CD14-positive monocyte (primary cell): ENCODE measurements around the gene COL17A1. TPM values are rescaled to one million over a fixed set of nuclear protein-coding genes. Genes with fewer than 3 reads are reported as not detected.

ENCODE experiments used
- DNase-seq, 3 donors: peaks; one replicate each; pipeline ENCODE4 v3.0.0-alpha.2; 2011 to 2022
- H2AFZ ChIP-seq: 2 replicates; pipeline ENCODE4 v1.6.0; 2012; ENCODE audit warnings: mild to moderate bottlenecking, low read depth, low read length, inconsistent platforms; ENCODE audit not compliant: insufficient read depth, poor library complexity, severe bottlenecking
- H3K27ac ChIP-seq, 2 donors: 1 replicate in 1 of 2; 2 replicates in 1 of 2; pipeline ENCODE4 v1.5.1; 2012 to 2013; ENCODE audit warnings: low read length in 2 of 2, control low read depth in 1 of 2, inconsistent platforms in 1 of 2, low read depth in 1 of 2, mild to moderate bottlenecking in 1 of 2
- H3K27me3 ChIP-seq, 2 donors: one replicate each; pipeline versions ENCODE4 v1.6.0 to v1.6.1; 2011 to 2013; ENCODE audit warnings: low read length in 2 of 2; ENCODE audit not compliant: control insufficient read depth in 2 of 2, insufficient read depth in 2 of 2
- H3K36me3 ChIP-seq, 2 donors: replicated peaks in 1 of 2; 1 replicate in 1 of 2; 2 replicates in 1 of 2; pipeline versions ENCODE4 v1.5.1 to v1.6.1; 2012 to 2013; ENCODE audit warnings: low read length in 2 of 2, control low read depth in 1 of 2, inconsistent platforms in 1 of 2, mild to moderate bottlenecking in 1 of 2; ENCODE audit not compliant: insufficient read depth in 2 of 2, control insufficient read depth in 1 of 2
- H3K4me1 ChIP-seq, 2 donors: 1 replicate in 1 of 2; 2 replicates in 1 of 2; pipeline versions ENCODE4 v1.5.1 to v1.6.1; 2012 to 2013; ENCODE audit warnings: low read length in 2 of 2, control low read depth in 1 of 2, inconsistent platforms in 1 of 2, mild to moderate bottlenecking in 1 of 2, moderate library complexity in 1 of 2; ENCODE audit not compliant: insufficient read depth in 2 of 2, control insufficient read depth in 1 of 2
- H3K4me2 ChIP-seq: replicated peaks from 2 replicates; pipeline ENCODE3; 2012; ENCODE audit warnings: low read length, moderate library complexity, mild to moderate bottlenecking; ENCODE audit not compliant: poor library complexity, severe bottlenecking; ENCODE audit errors: extremely low read depth
- H3K4me3 ChIP-seq, 3 experiments: fragments of 200-600 bp in 1 of 3; sonication (generic) in 1 of 3; replicated peaks in 1 of 3; 1 replicate in 2 of 3; 2 replicates in 1 of 3; pipeline ENCODE4 v1.5.1; 2011 to 2013; ENCODE audit warnings: low read length in 3 of 3, mild to moderate bottlenecking in 3 of 3, control low read depth in 2 of 3, low read depth in 2 of 3, inconsistent platforms in 1 of 3, moderate library complexity in 1 of 3
- H3K79me2 ChIP-seq: 2 replicates; pipeline ENCODE4 v1.6.0; 2012; ENCODE audit warnings: mild to moderate bottlenecking, control low read depth, inconsistent platforms, low read length, moderate library complexity; ENCODE audit not compliant: insufficient read depth
- H3K9ac ChIP-seq: 2 replicates; pipeline ENCODE4 v1.6.0; 2017; ENCODE audit warnings: low read length, mild to moderate bottlenecking; ENCODE audit not compliant: insufficient read depth, poor library complexity, severe bottlenecking
- H3K9me3 ChIP-seq, 2 donors: replicated peaks in 1 of 2; 1 replicate in 1 of 2; 2 replicates in 1 of 2; pipeline versions ENCODE4 v1.5.1 to v1.6.1; 2012 to 2013; ENCODE audit warnings: low read length in 2 of 2, control low read depth in 1 of 2; ENCODE audit not compliant: control insufficient read depth in 1 of 2, insufficient read depth in 1 of 2
- H4K20me1 ChIP-seq: 2 replicates; pipeline ENCODE4 v1.6.0; 2012; ENCODE audit warnings: mild to moderate bottlenecking, low read length, control low read depth, moderate library complexity; ENCODE audit not compliant: insufficient read depth
- H3K27ac Mint-ChIP-seq, 7 donors: one replicate each; pipeline ENCODE4 v1.8.0; 2020; ENCODE audit warnings: mild to moderate bottlenecking in 7 of 7, mixed read lengths in 7 of 7, moderate library complexity in 6 of 7, inconsistent platforms in 2 of 7
- H3K27me3 Mint-ChIP-seq, 3 donors: one replicate each; pipeline ENCODE4 v1.8.0; 2021 to 2022; ENCODE audit warnings: low read depth in 3 of 3, mild to moderate bottlenecking in 3 of 3, mixed read lengths in 3 of 3, moderate library complexity in 3 of 3, inconsistent platforms in 1 of 3
- H3K36me3 Mint-ChIP-seq, 2 donors: one replicate each; pipeline ENCODE4 v1.8.0; 2020; ENCODE audit warnings: mixed read lengths in 2 of 2, inconsistent platforms in 1 of 2, mild to moderate bottlenecking in 1 of 2
- H3K4me1 Mint-ChIP-seq: one replicate; pipeline ENCODE4 v1.8.0; 2020; ENCODE audit warnings: mild to moderate bottlenecking, mixed read lengths
- H3K4me3 Mint-ChIP-seq, 2 donors: one replicate each; pipeline ENCODE4 v1.8.0; 2020; ENCODE audit warnings: mild to moderate bottlenecking in 2 of 2, mixed read lengths in 2 of 2, moderate library complexity in 1 of 2
- H3K9me3 Mint-ChIP-seq, 7 donors: one replicate each; pipeline ENCODE4 v1.8.0; 2020 to 2022; ENCODE audit warnings: mixed read lengths in 7 of 7, mild to moderate bottlenecking in 6 of 7, moderate library complexity in 6 of 7, inconsistent platforms in 2 of 7
- WGBS: methylation state at CpG from one replicate; pipeline ENCODE4 v1.1.5; 2013; ENCODE audit warnings: missing lambda C conversion rate; ENCODE audit not compliant: insufficient coverage; 5-methylcytosine and 5-hydroxymethylcytosine counted together
- intact Hi-C, 2 donors: fragments of 100-400 bp; cut with micrococcal nuclease; formaldehyde crosslinking; loops; one replicate each; pipeline versions ENCODE4 v1.15.0 to v1.15.1; 2023
- polyA plus RNA-seq, 3 donors: library from polyadenylated mRNA; depleted of rRNA in 1 of 3; unstranded in 2 of 3; stranded (reverse) in 1 of 3; fragments of 300-500 nt in 2 of 3; fragments of >200 nt in 1 of 3; fragmentation: Illumina TruSeq in 2 of 3; gene quantifications; 1 replicate in 2 of 3; 2 replicates in 1 of 3; pipeline ENCODE4 v1.2.3, GENCODE V29; 2012 to 2021
- TF ChIP-seq, protein P1 (sequence below): fragments of 200-600 bp; IDR thresholded peaks from one replicate; pipeline ENCODE4 v1.8.0; 2022; ENCODE audit warnings: antibody characterized with exemption, mild to moderate bottlenecking

Gene COL17A1
- polyA plus RNA-seq, 3 donors: not detected

- Histone ChIP-seq H3K4me3 (peak overlapping the region in 2 of 3 experiments; percentile 61 to 95), H2AFZ (peak overlapping the region; percentile 81), H3K9me3 (no peaks in the 10 kb centered on the region), H3K27me3 (no peaks in the 10 kb centered on the region), H3K36me3 (peaks cover 5 to 6% of the 10 kb centered on the region in 2 donors), H3K4me2 (peak overlapping the region; percentile 78), H3K9ac (peak overlapping the region; percentile 99), H3K79me2 (peaks cover 18% of the 10 kb centered on the region), H4K20me1 (no peaks in the 10 kb centered on the region), H3K27ac (peak overlapping the region; percentile 96 to 100), H3K4me1 (peaks cover 12 to 18% of the 10 kb centered on the region in 2 donors)
- no peak for DNase-seq
- Mint-ChIP-seq H3K4me1 (peaks cover 14% of the 10 kb centered on the region), H3K27ac (peak overlapping the region; percentile 98 to 100 (median 99)), H3K27me3 (peaks cover 0 to 5% (median 1%) of the 10 kb centered on the region in 3 donors), H3K36me3 (peaks cover 6 to 11% of the 10 kb centered on the region in 2 donors), H3K9me3 (no peaks in the 10 kb centered on the region), H3K4me3 (peak overlapping the region; percentile 86 to 91)
- no CpG with 5 or more reads among the region's 2 CpGs for WGBS
- TF ChIP-seq, protein P1, sequence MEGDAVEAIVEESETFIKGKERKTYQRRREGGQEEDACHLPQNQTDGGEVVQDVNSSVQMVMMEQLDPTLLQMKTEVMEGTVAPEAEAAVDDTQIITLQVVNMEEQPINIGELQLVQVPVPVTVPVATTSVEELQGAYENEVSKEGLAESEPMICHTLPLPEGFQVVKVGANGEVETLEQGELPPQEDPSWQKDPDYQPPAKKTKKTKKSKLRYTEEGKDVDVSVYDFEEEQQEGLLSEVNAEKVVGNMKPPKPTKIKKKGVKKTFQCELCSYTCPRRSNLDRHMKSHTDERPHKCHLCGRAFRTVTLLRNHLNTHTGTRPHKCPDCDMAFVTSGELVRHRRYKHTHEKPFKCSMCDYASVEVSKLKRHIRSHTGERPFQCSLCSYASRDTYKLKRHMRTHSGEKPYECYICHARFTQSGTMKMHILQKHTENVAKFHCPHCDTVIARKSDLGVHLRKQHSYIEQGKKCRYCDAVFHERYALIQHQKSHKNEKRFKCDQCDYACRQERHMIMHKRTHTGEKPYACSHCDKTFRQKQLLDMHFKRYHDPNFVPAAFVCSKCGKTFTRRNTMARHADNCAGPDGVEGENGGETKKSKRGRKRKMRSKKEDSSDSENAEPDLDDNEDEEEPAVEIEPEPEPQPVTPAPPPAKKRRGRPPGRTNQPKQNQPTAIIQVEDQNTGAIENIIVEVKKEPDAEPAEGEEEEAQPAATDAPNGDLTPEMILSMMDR: no peak
- intact Hi-C loops: loop anchor here (5.0 to 10.0 kb wide), 4 partner anchors 153 to 206 kb away; partner anchors contain the start of genes SLK (in 2 of the 2) and STN1 (in 2 of the 2)
Measured at GRCh38 chr10:104120512-104120902, 34.8 kb upstream of the COL17A1 start.

- no peak overlapping the region for H3K4me2 ChIP-seq
- H3K79me2 ChIP-seq: peaks cover 18% of the 10 kb centered on the region
- intact Hi-C loops: loop anchor here (5.0 to 10.0 kb wide), 4 partner anchors 153 to 205 kb away; partner anchors contain the start of genes SLK (in 2 of the 2) and STN1 (in 2 of the 2)
- Mint-ChIP-seq H3K9me3 (no peaks in the 10 kb centered on the region), H3K36me3 (peaks cover 2 to 6% of the 10 kb centered on the region in 2 donors), H3K27ac (peak overlapping the region; percentile 98 to 100 (median 99)), H3K4me3 (no peak overlapping the region), H3K4me1 (peaks cover 14% of the 10 kb centered on the region), H3K27me3 (peaks cover 0 to 5% (median 1%) of the 10 kb centered on the region in 3 donors)
- peaks cover 0 to under 1% of the 10 kb centered on the region in 2 donors for H3K36me3 ChIP-seq
- peaks cover 12 to 18% of the 10 kb centered on the region in 2 donors for H3K4me1 ChIP-seq
- H3K4me3 ChIP-seq: no peak overlapping the region
- peak overlapping the region; percentile 99 for H3K9ac ChIP-seq
- H3K9me3 ChIP-seq: no peaks in the 10 kb centered on the region
- no peaks in the 10 kb centered on the region for H3K27me3 ChIP-seq
- 100% methylated on average over 2 of the region's 3 CpGs for WGBS
- H2AFZ ChIP-seq: peak overlapping the region; percentile 81
- TF ChIP-seq, protein P1: no peak
- H4K20me1 ChIP-seq: no peaks in the 10 kb centered on the region
- peak in 2 of 3 donors; percentile 8 to 69 for DNase-seq
- peak overlapping the region in 1 of 2 donors; percentile 100 for H3K27ac ChIP-seq
Measured at GRCh38 chr10:104119996-104120395, 34.3 kb upstream of the COL17A1 start.
